ENCODE measurements around the gene WNK2.

Gene WNK2

GRCh38 chr9:93306579-93307091 is 122.7 kb downstream of the WNK2 start:
- no peaks in the 10 kb centered on the region for H3K4me1 ChIP-seq (ENCODE audit: control insufficient read depth, insufficient read depth, low read length)
- ChIA-PET POLR2A (no interaction called here), CTCF (interaction anchor here (0.8 to 2.2 kb wide), 3 partner anchors 30 to 303 kb away, joined by 3 to 5 read pairs (median 3); no protein-coding TSS in a partner anchor)
- TF ChIP-seq ZNF155 (tag by site-specific recombination; IDR thresholded peaks at IDR 0.05) (no peak), ZNF274 (IDR thresholded peaks at IDR 0.05; ENCODE audit: low read length) (no peak), ZNF274 (tag by site-specific recombination; IDR thresholded peaks at IDR 0.05; ENCODE audit: borderline replicate concordance) (no peak), ZNF362 (tag by site-specific recombination; IDR thresholded peaks at IDR 0.05) (no peak), ZNF621 (tag by site-specific recombination; IDR thresholded peaks at IDR 0.05) (no peak), ZNF785 (tag by site-specific recombination; IDR thresholded peaks at IDR 0.05) (no peak), ZNF10 (tag by site-specific recombination; IDR thresholded peaks at IDR 0.05) (no peak), GLIS1 (tag by site-specific recombination; IDR thresholded peaks at IDR 0.05) (no peak), ZBTB44 (tag by site-specific recombination; IDR thresholded peaks at IDR 0.05) (no peak), ZBTB21 (tag by site-specific recombination; IDR thresholded peaks at IDR 0.05) (no peak), INSM2 (tag by site-specific recombination; IDR thresholded peaks at IDR 0.05) (no peak), GFI1B (tag by site-specific recombination; IDR thresholded peaks at IDR 0.05) (no peak), ZNF423 (tag by site-specific recombination; IDR thresholded peaks at IDR 0.05) (no peak), KLF1 (tag by site-specific recombination; IDR thresholded peaks at IDR 0.05) (no peak), ZNF341 (tag by site-specific recombination; IDR thresholded peaks at IDR 0.05; ENCODE audit: low read depth) (no peak), ZNF2 (tag by site-specific recombination; IDR thresholded peaks at IDR 0.05) (no peak), ZSCAN18 (tag by site-specific recombination; IDR thresholded peaks at IDR 0.05) (no peak), ZNF19 (tag by site-specific recombination; IDR thresholded peaks at IDR 0.05; ENCODE audit: low read depth) (no peak), ZNF560 (tag by site-specific recombination; IDR thresholded peaks at IDR 0.05; ENCODE audit: borderline replicate concordance) (no peak), ZNF660 (tag by site-specific recombination; IDR thresholded peaks at IDR 0.05) (no peak), ZNF280D (tag by site-specific recombination; IDR thresholded peaks at IDR 0.05) (no peak)
- no peak overlapping the region for H3K4me3 ChIP-seq (ENCODE audit: low read depth, low read length)
- no peaks in the 10 kb centered on the region for H3K36me3 ChIP-seq (ENCODE audit: control insufficient read depth in 2 of 2, insufficient read depth in 1 of 2, low read length in 2 of 2)
- no peaks in the 10 kb centered on the region for H3K9me3 ChIP-seq (ENCODE audit: control insufficient read depth, insufficient read depth, low read depth, low read length)
- no peak overlapping the region for H3K27ac ChIP-seq (ENCODE audit: extremely low read depth, low read depth, low read length)

Data from HEK293 (cell line).